ENCODE data around the gene TRAF4.

The TRAF4 gene

GRCh38 chr17:28751600-28752366 is 8.0 kb downstream of the TRAF4 start:
- TF ChIP-seq CTCF (IDR thresholded peaks at IDR 0.05; ENCODE audit: extremely low read depth, insufficient read depth, missing control alignments) = no peak
- in situ Hi-C loops (cut with MboI; ENCODE audit: low pct_unique_long_range_greater_than_20kb, low sequenced_read_pairs, unreplicated experiment) = no loop called here
- no peak for DNase-seq (ENCODE audit: low spot score)

- no peak for DNase-seq (ENCODE audit: low spot score)
- TF ChIP-seq CTCF (IDR thresholded peaks at IDR 0.05; ENCODE audit: extremely low read depth, insufficient read depth, missing control alignments) = no peak
- in situ Hi-C loops (cut with MboI; ENCODE audit: low pct_unique_long_range_greater_than_20kb, low sequenced_read_pairs, unreplicated experiment) = no loop called here
Observed at GRCh38 chr17:28755486-28755885, 11.7 kb downstream of the TRAF4 start.

- TF ChIP-seq CTCF (IDR thresholded peaks at IDR 0.05; ENCODE audit: extremely low read depth, insufficient read depth, missing control alignments) = no peak
- DNase-seq (ENCODE audit: low spot score) = no peak
- in situ Hi-C loops (cut with MboI; ENCODE audit: low pct_unique_long_range_greater_than_20kb, low sequenced_read_pairs, unreplicated experiment) = no loop called here
Observed at GRCh38 chr17:28756049-28756804, 12.4 kb downstream of the TRAF4 start.

GRCh38 chr17:28758411-28759121 is 14.8 kb downstream of the TRAF4 start:
- TF ChIP-seq CTCF (IDR thresholded peaks at IDR 0.05; ENCODE audit: extremely low read depth, insufficient read depth, missing control alignments) = no peak
- no peak for DNase-seq (ENCODE audit: low spot score)
- in situ Hi-C loops (cut with MboI; ENCODE audit: low pct_unique_long_range_greater_than_20kb, low sequenced_read_pairs, unreplicated experiment) = no loop called here

- no peak for DNase-seq (ENCODE audit: low spot score)
- no peak for TF ChIP-seq CTCF (IDR thresholded peaks at IDR 0.05; ENCODE audit: extremely low read depth, insufficient read depth, missing control alignments)
- in situ Hi-C loops (cut with MboI; ENCODE audit: low pct_unique_long_range_greater_than_20kb, low sequenced_read_pairs, unreplicated experiment) = no loop called here
Observed at GRCh38 chr17:28759256-28759865, 15.6 kb downstream of the TRAF4 start.
